ENCODE data around the gene SNRPN.
"Not testable (repeated sequence)": the region's sequence is repeated elsewhere in the genome, so short reads cannot be mapped to it uniquely, and the experiment has no call there.

The SNRPN gene
- total RNA-seq, result 13.0 to 18.7 reads per million in 2 donors

GRCh38 chr15:24954783-24955530 is at the start of gene SNRPN, which contains the start of gene SNURF:
Gene SNRPN, plus strand, starts transcription at chr15:24954987. Its CDS starts 19,467 bp downstream, at chr15:24974454.
Gene SNURF, plus strand, starts transcription at chr15:24954987. Its CDS starts 62 bp downstream, at chr15:24955049.
- DNase-seq, result peak; percentile 55

GRCh38 chr15:24916305-24917009 is 38.3 kb upstream of the SNRPN start:
- DNase-seq, result no peak

- DNase-seq, result no peak
Observed at GRCh38 chr15:24917431-24917830, 37.4 kb upstream of the SNRPN start.

- no peak for DNase-seq
Observed at GRCh38 chr15:24919446-24919845, 35.3 kb upstream of the SNRPN start.

GRCh38 chr15:24922781-24923180 is 32.0 kb upstream of the SNRPN start:
- not testable (repeated sequence) for DNase-seq

GRCh38 chr15:24924153-24924552 is 30.6 kb upstream of the SNRPN start:
- DNase-seq, result no peak

GRCh38 chr15:24924621-24925020 is 30.2 kb upstream of the SNRPN start:
- DNase-seq, result no peak

- DNase-seq, result not testable (repeated sequence)
Observed at GRCh38 chr15:24931874-24932732, 22.7 kb upstream of the SNRPN start.

GRCh38 chr15:24933716-24934115 is 21.1 kb upstream of the SNRPN start:
- DNase-seq, result no peak

GRCh38 chr15:24938224-24938623 is 16.6 kb upstream of the SNRPN start:
- not testable (repeated sequence) for DNase-seq

- DNase-seq, result no peak
Observed at GRCh38 chr15:24940236-24940635, 14.6 kb upstream of the SNRPN start.

GRCh38 chr15:24943361-24943760 is 11.4 kb upstream of the SNRPN start:
- no peak for DNase-seq

- no peak for DNase-seq
Observed at GRCh38 chr15:24944954-24945353, 9.8 kb upstream of the SNRPN start.

GRCh38 chr15:24945711-24946110 is 9.1 kb upstream of the SNRPN start:
- no peak for DNase-seq

GRCh38 chr15:24948495-24948894 is 6.3 kb upstream of the SNRPN start:
- DNase-seq, result no peak

- peak; percentile 31 for DNase-seq
Observed at GRCh38 chr15:24955531-24955921, 739 bp downstream of the SNRPN start.

- DNase-seq, result peak; percentile 30
Observed at GRCh38 chr15:24956111-24956838, 1.5 kb downstream of the SNRPN start.

GRCh38 chr15:24957691-24958090 is 2.9 kb downstream of the SNRPN start:
- no peak for DNase-seq

GRCh38 chr15:24961967-24962366 is 7.2 kb downstream of the SNRPN start:
- DNase-seq, result no peak

- DNase-seq, result no peak
Observed at GRCh38 chr15:24962880-24963279, 8.1 kb downstream of the SNRPN start.

GRCh38 chr15:24966364-24967103 is 11.7 kb downstream of the SNRPN start:
- DNase-seq, result no peak

GRCh38 chr15:24971052-24971451 is 16.3 kb downstream of the SNRPN start:
- DNase-seq, result no peak
